Amniotic stem cell (primary cell): Measurements from ENCODE around the gene CHST13.

Source experiments
- DNase-seq: peaks from one replicate; lab custom pipeline; 2025; lab: John Stamatoyannopoulos, UW

Gene CHST13

DNA sequence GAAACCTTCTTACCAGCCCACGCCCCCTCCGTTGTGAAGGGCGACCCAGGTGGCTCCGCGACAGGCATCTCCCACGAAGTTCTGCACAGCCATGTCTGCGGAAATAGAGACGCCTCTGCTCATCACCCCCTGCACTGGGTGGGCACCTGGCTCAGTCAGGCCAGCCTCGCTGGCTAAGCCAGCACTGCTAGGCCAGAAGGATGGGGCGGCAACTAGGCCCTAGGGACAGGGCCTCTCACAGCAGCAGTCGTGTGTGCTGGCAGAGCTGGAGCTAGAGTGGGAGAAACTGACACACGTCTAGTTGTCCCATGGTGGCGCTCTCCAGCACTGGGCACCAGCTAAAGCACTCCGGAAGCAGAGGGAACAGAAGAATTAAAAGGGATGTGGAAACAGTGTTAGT lies 35.8 kb upstream of the CHST13 start:
- DNase-seq: no peak

DNA sequence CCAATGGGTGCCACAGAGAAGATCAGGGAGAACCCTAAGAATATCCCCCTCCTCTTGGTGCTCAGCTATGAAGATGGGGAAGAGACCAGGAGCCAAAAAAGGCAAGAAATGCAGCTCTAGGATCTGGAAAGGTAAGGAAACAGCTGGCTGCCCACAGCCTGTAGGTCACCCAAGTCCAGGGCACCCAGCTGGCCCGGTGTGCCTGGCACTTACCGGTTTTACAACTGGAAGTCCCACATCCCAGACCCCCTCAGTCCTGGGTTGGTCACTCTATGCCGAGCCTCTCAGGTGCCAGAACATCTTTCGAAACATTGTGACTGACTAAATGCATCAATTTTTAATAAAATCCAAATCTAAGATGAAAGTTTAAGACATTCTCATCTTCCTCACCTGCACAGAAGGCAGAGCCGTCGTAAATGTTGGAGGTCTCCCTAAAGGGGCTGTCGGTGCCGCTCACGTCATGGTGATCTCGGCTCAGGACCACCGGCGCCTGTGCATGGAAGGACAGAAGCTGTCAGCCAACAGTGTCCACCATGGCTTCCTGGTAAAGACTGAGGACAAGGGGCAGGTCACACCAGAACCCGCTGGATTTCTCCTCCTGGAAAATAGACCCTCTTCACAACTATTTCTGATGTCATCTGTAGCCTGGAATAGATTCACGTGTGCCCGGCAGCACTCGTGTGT lies 34.9 kb upstream of the CHST13 start:
- no peak for DNase-seq

DNA sequence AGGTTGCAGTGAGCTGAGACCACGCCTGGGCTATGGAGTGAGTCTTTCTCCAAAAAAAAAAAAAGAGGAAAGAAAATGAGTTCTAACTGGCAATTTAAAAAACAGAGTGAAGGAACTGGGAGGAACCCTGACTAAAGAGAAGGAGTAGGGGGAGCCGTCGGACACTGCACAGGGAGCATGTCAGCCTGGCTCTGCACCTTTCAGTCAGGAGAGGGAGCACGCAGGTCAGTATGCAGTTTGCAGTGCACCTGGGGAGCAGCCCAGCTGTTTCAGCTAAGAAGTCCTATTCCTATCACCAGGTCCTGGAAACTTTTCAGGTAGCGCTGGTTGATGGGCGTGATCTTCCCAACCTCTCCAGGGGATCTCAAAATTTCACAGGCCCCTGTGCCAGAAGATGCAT lies 33.3 kb upstream of the CHST13 start:
- no peak for DNase-seq

DNA sequence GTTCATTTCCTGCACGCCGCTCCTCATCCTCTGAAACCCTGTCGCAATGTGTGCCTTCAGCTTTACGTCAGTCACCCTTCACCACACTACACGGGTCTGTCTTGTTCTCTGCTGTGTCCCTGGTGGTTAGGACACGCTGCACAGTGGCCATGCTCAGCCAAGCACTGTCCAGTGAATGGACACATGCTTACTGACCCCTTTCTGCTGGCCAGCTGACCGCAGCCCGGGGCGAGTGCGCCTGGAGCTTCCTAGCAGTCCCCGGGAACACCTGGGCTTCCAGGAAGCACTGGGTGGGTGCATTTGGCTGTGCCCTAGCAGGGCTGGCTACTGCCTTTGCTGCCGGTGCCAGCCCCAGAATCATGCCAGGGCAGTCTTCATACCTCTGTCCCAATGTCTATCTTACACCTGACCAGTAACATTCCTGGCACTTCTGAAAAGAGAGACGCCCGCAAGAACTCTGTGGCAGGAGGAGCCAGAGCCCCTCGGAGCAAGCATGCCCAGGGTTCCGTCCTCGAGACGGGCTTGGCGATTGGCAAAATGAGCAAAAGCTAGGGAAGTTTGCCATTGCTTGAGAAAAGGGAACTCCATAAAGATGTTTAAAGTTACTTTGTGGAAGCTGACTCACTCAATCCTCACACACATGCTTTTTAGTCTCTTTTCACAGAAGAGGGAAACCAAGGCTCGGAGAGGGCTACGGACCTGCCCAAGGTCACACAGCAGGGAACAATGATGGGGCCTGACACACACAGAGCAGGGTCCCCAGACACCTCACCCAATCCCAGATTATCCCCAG lies 32.5 kb upstream of the CHST13 start:
- no peak for DNase-seq

DNA sequence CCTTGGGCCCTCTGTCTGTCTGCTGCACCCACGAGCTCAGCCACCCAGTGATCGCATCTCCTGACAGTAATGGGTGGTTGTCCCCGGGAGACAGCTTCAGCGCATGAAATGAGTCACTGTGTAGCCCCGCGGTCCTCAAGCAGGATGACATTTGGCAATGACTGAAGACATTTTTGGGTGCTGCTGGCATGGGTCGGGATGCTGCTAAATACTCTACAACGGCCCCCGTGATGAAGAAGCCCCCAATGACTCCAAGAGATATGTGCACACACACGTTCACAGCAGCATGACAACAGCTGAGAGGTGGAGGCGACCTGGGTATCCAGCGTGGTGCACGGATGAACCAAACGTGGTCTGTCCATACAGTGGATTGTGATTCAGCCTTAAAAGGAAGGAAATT lies 30.9 kb upstream of the CHST13 start:
- no peak for DNase-seq

DNA sequence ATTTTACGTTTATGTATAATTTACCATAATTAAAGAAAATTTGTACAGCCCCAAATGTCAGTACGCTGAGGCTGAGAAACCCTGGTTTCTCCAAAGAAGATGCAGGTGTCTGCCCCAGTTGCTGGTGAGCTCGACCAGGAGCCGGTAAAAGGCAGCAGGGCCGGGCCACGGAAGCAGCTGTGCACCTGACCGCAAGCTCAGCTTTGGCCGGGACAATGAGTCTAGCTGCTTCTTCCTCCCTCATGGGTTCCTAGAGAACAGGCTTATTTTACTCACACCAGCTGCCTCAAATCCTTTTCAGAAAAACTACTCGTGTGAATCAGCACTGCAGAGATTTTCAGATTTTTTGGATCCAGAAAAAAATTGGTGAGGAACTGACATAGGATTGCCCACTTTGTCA lies 30.2 kb upstream of the CHST13 start:
- DNase-seq: no peak

DNA sequence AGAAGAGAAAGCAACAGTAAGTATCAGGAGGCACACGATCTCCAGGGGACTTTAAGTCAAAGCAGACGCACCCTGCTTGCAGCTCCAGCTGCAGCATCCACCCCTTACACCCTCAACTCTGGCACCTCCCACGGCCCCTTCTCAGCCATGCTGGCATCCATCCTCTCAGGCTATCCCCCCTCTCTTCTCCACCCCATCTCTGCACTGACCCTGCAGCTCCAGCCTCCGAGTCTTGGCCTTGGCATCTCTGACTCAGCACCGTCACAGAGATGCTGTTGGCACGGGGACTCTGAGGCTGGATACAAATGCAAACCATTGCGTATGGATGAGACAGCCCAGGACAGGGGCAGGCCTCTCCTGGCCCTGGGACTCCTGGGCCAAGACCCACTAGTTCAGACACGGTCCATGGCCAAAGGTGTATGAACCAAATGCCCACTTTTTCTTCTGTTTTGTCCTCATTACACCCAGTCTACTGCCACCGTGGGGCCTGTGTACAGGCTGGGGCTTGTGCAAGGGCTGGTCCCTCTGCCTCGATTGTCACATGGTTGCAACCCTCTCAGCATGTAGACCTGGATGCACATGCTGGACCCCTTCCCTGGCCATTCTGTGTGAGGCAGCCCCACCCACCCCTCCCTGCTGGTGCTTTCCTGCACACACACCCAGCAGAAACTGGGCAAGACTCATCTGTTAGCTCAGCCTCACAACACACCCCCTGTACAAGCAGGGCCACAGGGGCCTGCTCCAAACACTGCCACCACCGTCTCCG lies 29.6 kb upstream of the CHST13 start:
- DNase-seq: no peak

DNA sequence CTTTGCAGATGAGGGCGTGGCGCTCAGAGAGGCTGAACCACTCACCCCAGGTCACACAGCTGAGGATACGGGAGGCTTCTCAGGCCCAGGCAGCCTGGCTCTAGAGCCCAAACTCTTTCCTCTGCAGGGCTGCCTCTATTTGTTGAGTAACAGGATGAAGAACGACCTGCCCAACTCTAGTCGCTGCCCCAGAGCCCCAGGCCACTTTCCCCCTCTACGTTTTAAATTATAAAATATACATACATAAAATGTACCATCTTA lies 29.1 kb upstream of the CHST13 start:
- no peak for DNase-seq

DNA sequence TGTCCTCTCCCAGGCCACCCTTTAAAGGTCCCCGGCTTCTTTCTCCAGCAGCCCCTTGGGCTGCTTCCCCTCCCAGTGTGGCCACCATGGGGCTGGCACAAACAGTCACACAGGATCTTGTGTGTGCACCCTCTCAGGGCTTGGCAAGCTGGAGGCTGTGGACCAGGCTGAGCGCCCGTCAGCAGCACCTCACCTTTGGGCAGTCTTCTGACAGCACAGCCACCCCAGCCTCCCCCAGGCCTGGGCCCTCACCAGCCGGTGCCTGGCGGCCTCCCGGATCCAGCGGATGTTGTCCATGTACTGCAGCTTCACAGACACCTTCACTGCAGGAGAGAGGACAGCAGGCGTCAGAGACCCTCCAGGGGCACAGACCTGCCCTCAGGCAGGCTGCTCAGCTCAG lies 28.2 kb upstream of the CHST13 start:
- no peak for DNase-seq

DNA sequence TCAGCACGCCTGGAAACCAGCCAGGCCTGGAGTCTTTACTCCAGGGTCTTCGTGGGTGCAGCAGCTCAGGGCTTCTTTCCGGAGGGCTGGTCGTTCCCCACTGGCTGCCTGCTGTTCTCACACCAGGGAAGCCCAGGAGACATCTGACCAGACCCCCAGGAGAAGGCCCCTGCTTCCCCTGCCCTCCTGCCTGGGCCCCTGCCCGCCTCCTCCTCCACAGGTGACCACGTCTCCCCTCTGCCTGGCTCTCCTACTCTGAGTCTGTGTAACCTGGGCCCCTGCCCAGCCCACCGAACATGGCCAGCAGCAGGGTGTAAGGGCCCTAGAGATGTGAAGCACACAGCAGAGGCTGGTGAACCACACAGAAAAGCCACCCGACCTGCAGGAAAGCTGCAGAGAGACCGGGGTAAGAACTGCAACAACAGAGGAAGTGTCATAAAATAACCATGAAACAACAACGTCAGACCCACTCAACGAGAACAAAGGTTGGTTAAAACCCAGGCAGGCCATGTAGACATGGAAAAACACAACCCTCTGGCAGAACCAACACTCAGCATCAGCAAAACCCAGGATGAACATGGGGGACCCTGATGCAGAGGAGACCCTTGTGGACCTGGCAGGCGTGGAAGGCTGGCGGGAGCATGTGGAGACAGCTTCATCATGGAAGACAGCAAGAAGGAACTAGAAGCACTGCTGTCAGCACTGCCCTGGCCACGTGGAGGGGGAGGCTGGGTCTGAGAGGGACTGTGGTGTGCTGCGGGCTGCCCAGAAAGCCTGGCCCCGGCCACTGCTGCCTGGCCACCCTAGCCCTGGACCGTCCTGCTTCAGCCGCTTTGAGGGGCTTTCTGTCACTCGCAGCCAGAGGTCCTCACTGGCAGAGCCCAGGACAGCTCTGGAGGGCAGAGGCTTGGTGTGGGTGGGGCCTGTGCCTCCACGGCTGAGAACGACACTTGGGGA lies 26.8 kb upstream of the CHST13 start:
- no peak for DNase-seq

DNA sequence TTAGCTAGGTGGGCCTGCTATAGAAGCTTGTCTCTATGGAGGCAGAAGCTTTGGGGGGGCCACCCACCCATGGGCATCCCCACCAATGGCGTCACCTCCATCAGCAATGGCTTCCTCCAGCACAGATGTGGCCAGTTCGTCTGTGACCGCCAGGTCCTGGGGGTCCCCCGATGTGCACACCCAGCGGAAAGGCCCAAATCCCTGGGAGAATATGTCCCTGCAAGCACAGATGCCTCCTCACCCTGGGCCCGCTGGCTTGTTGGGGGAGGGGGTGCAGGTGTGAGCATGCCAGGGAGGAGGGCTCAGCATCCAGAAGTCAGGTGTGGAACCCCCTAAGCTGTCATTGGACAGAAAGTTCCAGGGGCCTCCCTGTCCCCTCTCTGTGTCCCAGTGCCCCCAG lies 26.0 kb upstream of the CHST13 start:
- no peak for DNase-seq

DNA sequence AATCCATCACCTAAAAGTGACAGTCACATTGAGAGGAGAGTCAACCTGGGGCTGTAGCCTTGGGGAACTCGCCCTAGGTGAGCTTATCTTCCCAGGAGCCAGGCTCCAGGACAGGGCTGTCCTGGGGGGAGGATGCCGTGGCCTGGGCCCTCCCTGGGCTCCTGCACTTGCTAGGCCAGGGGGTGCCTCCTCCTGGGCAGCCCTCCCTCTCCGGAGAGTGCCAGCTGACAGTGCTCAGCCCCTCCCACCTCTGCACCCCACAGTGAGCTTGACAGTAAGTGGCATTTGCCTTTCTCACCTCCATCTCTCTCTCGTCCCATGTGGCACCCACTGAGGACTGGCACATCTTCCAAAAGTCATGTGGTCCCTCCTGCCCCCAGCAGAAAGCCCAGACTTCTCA lies 25.5 kb upstream of the CHST13 start:
- no peak for DNase-seq

DNA sequence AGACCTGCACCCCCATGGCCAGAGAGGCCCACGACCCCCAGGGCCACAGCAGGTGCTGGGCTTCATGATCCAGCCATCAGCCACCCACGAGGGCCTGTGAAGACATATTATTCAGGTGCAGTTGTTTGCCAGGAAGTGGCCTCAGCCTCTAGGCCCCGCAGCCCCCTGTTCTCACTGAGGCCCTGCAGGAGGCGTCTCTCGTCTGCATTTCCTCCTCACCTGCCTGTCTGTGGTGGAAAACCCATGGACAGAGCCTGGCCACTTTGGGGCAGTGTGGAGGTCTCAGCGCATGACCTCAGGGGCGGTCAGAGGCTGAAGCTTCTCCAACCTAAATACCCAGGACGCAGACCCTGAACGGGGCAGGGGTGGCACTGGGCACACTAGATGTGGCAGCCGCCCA lies 25.0 kb upstream of the CHST13 start:
- DNase-seq: no peak

DNA sequence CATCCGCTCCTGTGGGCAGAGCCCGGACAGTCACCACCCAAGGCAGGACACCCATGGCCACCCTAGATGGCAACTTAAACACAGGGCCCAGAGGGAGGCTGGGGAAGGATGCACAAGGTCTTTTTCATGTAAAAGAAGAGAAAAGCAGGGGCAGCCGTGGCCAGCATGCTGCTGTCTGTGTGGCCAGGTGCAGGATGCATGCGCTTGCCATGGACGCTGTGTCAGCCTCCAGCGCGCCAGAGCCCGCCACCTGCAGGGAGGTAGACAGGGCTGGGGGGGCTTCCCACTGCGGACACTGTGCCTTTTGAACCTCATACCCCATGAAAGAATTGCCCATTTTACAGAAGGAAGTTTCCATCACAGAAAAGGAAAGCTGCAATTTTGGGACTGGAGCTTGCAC lies 24.6 kb upstream of the CHST13 start:
- DNase-seq: no peak

DNA sequence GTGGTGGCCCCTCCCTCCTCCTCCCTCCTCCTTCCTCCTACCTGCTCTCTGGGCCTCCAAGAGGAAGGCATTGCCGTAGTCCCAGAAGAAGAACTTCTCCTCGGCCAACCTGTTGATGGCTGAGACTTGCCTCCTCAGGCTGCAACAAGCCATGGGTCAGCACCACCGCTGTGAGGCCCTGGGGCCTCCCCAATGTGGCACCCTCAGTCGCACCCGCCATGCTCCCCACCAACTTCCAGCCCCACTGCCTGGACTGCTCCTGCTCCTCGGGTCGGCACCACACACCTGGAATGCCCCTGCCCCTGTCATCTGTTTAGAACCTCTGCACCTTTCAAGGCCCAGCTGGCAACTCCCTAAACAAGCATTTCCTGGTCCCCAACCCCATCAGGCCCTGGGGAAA lies 23.9 kb upstream of the CHST13 start:
- no peak for DNase-seq

DNA sequence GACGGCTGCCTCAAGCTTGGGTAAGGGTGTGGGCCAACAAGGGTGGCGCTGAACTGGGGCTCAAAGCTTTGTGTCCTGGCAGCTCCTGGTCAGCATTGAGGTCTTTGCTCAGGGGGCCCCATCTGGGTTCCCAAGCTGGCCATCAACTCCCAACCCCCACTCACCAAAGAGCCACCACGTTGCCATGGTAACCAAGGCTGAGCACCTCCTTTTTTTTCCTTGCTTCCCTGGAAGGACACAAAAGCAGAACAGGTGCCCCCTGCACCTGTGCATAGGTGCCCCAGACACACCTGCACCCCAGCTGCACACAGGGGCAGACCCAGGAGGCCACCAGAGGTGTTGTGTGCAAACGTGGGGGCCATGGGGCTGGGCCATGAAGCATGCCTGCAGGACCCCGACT lies 22.9 kb upstream of the CHST13 start:
- no peak for DNase-seq

DNA sequence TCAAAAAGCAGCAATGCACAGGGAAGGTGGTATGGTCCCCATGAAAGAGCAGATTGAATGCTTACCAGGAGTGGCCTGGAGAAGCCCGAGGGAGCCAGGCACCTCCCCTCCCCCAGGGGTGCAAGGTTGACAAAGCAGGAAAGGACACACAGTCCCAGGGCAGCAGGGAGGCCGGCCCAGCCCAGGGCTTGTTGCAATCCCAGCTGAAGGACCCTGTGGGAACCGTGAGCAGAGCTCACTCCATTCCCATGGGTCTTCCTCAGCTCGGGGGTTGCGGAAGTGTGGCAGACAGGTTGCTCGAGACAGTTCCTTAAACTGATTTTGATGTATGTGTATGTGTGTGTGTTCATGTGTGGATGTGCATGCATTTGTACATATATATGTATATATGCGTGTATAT lies 22.2 kb upstream of the CHST13 start:
- DNase-seq: no peak

DNA sequence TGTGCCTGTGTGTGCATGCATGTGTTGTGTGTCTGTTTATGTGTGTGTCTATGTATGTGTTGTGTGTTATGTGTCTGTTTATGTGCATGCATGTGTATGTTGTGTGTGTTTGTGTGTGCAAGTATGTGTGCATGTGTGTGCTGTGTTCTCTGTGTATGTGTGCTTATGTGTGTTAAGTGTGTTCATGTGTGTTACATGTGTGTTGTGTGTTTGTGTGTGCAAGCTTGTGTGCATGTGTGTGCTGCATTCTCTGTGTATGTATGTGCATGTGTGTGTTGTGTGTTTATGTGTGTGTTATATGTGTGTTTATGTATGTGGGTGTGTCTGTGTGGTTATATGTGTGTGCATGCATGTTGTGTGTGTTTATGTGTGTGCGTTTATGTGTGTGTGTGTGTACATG lies 21.3 kb upstream of the CHST13 start:
- no peak for DNase-seq

DNA sequence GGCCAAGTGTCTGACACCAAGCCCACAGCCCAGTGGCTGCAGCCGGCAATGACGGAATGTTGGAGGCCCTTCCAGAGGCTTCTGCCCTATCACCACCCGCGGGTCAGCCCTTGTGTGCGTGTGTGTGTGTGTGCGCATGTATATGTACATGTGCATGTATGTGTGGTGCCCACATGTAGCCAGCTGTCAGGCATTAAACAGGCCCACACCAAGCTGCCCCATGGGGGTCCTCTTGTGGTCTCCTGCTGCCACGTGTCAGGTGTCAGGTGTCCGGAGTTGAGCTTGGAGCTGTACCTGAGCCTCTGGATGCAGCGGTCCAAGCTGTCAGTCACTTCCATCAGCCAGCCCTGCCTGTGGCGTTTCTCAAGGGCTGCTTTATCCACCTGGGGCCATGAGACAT lies 20.3 kb upstream of the CHST13 start:
- no peak for DNase-seq

DNA sequence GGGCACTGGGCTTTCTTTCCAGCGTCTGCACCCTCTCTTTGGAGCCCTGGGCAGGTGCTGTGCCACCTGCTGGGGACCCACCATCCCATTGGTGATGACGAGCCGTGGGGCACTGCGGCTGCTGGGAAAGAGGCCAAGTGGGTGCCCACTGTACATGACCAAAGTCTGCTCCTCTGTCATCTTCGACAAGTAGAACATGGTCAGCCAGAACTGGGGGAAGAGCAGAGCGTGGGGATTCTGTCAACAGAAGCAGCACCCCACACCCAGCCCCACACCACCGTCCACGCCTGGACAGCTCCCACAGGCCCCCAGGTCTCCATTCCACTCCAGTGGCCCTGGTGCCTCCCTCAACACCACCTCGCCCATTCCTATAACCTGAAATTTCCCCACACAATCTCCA lies 16.1 kb upstream of the CHST13 start:
- DNase-seq: no peak

DNA sequence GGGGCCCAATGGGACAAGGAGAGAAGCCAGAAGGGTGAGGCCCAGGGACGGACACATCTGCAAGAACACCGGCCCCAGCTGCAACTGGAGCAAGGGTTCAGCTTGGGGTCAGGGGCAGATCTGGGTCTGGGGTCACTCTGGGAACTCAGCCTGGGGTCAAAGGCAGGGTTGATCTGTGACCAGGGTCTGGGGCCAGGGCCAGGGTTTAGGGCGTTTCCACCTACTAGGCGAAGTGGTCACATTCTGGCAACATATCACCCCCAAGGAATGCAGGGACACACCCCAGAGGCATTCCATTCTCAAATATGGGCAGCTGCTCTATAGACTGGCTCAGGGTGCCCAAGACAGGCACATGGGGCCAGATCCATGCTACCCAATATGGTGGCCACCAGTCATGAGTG lies 15.4 kb upstream of the CHST13 start:
- no peak for DNase-seq

DNA sequence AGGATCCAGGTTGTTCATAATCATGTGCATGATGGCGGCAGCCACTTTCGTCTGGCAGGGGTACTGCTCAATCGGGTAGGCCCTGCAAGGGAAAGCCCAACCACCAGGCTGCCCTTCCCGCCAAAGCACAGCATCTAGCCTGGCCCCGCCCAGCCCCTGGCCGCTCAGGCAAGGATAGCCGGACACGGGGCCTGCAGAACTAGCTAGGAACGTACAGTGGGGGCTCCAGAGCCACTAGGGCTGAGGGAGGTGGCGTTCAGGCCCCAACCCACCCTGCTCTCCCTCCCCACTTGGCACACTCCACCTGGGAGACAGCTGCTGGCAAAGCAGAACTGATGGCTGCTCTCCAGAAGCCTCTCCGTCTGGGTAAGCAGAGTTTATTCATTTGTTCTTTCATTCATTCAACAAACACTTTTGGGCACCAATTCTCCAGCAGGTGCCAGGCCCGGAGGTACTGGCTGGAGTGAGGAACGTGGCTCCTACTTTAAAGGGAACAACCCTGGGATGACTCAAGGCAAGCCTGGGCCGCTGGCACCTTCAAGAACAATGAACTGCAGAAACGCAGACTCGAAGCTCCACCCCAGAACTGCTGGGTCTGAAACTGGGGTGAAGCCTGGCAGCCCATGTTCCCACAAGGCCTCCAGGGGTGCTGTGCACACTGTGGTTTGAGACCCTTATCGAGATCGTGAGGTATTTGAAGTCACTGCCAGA lies 14.2 kb upstream of the CHST13 start:
- DNase-seq: no peak
